WI38 (cell line): Measurements from ENCODE around the gene AP2M1.

Experiments used
- H3K4me3 ChIP-seq: 2 replicates; pipeline ENCODE4 v1.5.1; 2011; ENCODE audit warnings: low read depth, mild to moderate bottlenecking, control low read depth, low read length
- TF ChIP-seq, protein P1 (sequence below): IDR thresholded peaks from 2 replicates; pipeline ENCODE4 v1.5.1; 2012; ENCODE audit warnings: low read depth, mild to moderate bottlenecking, control low read depth, low read length

Gene AP2M1

DNA sequence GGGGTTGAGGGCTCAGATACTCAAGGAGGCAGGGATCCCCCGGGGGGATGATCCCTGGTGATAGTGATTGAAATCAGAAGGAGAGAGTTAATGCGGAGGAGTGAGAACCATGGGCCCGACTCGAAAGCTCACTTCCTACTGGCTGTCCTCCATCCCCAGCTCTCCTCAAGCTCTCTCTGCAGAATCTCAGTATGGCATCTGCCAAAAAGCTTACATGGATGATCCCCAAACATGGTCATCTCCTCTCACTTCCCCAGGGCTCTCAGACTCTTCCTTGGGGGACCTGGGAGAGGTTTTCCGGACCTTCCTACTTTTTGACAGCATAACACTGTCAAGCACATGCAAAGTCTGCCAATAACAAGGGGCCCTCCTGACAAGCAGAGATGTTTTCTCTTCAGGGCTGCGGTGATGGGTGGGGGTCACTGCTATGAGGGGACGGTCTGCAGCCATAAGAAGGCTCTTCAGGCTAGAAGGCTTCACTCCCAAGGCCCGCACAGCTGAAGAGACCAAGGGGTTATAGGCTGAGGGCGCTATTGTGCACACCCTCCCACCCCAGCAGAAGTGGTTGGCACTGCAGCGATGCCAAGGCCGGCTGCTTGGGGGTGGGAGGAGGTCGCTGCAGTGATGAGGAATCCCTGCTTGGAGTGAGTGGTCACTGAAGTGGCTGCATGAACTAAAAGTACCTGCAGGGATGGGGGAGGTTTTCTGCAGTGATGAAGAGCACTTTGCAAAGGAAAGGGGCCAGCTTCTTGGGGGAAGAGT is 53.9 kb downstream of the AP2M1 start:
- TF ChIP-seq, protein P1, sequence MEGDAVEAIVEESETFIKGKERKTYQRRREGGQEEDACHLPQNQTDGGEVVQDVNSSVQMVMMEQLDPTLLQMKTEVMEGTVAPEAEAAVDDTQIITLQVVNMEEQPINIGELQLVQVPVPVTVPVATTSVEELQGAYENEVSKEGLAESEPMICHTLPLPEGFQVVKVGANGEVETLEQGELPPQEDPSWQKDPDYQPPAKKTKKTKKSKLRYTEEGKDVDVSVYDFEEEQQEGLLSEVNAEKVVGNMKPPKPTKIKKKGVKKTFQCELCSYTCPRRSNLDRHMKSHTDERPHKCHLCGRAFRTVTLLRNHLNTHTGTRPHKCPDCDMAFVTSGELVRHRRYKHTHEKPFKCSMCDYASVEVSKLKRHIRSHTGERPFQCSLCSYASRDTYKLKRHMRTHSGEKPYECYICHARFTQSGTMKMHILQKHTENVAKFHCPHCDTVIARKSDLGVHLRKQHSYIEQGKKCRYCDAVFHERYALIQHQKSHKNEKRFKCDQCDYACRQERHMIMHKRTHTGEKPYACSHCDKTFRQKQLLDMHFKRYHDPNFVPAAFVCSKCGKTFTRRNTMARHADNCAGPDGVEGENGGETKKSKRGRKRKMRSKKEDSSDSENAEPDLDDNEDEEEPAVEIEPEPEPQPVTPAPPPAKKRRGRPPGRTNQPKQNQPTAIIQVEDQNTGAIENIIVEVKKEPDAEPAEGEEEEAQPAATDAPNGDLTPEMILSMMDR: no peak
- no peak overlapping the region for H3K4me3 ChIP-seq

DNA sequence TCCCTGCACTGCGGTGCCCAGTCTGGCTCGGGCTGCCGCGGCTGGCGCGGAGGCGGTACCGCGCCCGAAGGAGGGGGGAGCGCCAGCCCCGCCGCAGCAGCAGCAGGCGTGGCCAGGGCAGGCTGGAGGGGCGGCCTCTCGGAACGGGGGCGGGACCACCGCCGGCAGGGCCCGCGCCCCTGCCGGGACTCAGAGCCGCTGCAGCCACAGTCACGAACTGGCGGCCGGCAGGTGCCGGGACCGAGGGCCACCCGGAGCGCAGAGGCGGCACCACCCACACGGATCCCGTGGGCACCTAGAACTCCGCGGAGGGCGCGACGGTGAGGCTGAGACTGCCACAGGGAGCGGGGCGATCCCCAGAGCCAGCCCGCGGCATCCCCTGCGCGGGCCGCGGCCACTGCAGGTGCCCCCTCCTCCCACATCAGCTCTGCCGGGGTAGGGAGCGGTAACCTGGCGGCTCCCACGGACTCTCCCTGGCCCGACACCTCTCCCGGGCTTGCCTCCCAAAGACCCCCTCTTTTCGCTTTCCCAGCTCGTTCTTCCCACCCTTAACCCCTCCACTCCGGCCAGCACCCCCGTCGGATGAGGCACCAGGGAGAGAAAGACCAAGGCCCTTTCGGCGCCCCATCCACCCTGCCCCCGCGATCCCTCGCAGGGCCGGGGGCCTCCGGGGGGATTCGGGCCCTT is 54.9 kb downstream of the AP2M1 start, which contains the start of gene VWA5B2:
Gene VWA5B2, plus strand, starts transcription at position 192 of the 687 bp plus-strand sequence. CDS start 944 bp downstream, outside the sequence.
- TF ChIP-seq, protein P1: 0 out of 2 replicates have a peak, but pooled peaks have one; percentile 5
- H3K4me3 ChIP-seq: peak within 1 kb of the TSS; percentile 39

DNA sequence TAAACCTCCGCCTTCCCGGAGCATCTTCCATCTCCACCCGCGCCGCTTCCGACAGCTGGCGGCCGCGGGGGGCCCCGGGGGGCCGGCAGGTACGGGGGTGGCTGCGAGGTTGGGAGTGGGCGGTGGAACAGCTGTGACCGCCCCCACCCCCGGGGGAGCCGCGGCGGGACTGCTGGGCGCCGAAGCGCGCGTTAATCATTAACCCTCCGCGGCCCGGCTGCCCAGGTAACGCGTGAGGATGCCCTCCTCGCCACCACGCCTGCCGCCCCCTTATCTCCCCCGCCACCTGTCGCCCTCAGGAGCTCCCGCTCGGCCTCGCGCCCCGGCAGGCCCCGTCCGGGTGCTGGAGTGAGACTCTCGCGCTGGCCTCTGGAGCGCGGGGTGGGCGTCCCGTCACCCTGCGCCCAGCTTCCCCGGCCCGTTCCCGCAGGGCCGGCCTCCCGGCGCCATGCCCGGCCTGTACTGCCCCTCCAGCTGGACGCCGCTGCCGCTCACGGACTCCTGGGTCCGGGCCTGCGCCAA is 55.5 kb downstream of the AP2M1 start:
- H3K4me3 ChIP-seq: no peak overlapping the region

DNA sequence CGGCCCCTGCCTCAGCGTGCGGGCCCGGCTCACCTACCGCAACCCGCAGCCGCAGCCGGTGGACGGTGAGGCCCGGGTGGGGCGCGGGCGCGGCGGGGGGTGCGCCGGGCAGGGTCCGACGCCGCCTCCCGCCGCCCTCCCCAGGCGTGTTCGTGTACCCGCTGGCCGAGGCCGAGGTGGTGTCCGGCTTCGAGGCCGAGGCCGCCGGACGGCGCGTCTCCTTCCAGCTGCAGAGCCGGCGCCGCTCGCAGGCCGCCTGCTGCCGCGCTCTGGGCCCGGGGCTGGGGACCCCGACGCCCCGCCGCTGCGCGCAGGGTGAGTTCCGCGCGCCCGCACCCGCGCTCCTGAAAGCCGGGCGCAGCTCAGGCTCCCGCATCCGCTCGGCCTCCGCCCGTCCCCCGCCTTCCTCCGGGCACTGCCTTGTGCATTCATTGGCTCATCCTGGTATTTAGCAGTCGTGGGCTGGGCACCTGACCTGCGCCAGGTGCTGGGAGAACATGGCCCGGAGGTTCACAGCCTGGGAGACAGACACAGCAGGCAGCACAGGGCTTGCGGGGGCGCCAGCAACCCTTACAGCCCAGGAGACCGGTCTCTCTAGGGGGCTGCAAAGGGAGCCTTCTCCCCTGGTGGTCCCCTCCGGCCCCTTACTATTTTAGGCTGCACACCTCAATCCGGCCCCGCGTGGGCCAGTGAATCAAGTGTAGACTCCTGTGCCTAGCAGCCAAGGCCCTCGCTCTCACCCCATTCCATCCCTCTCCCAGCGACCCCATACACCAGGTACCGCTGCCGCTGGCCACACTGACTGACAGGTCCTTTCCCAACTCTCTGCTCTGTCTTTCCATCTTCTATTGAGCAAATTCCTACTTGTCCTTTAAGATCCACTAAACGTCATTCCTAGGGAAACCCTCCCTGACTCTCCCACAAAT is 56.2 kb downstream of the AP2M1 start:
- TF ChIP-seq, protein P1: no peak
- no peak overlapping the region for H3K4me3 ChIP-seq

More for the DNA sequence above, 55.5 kb downstream of the AP2M1 start:
- TF ChIP-seq, protein P1: no peak

DNA sequence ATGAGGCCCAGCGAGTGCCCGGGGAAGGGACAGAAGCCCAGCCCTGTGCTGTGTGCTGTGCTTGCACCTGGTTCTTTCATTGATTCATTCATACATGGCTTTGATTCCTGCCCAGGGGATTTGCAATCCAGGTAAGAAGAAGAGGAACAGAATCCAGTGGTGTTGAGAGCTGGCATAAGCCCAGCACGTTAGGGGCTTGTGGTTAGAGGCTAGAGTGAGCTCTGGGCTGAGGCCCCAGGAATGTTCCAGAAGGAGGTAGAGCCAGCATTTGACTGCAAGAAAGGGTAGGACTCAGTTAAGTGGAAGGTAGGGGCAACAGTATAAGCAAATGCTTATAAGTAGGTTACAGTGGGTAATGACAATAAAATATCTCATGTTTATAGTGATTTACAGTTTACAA is 57.0 kb downstream of the AP2M1 start:
- H3K4me3 ChIP-seq: no peak overlapping the region
- TF ChIP-seq, protein P1: no peak

DNA sequence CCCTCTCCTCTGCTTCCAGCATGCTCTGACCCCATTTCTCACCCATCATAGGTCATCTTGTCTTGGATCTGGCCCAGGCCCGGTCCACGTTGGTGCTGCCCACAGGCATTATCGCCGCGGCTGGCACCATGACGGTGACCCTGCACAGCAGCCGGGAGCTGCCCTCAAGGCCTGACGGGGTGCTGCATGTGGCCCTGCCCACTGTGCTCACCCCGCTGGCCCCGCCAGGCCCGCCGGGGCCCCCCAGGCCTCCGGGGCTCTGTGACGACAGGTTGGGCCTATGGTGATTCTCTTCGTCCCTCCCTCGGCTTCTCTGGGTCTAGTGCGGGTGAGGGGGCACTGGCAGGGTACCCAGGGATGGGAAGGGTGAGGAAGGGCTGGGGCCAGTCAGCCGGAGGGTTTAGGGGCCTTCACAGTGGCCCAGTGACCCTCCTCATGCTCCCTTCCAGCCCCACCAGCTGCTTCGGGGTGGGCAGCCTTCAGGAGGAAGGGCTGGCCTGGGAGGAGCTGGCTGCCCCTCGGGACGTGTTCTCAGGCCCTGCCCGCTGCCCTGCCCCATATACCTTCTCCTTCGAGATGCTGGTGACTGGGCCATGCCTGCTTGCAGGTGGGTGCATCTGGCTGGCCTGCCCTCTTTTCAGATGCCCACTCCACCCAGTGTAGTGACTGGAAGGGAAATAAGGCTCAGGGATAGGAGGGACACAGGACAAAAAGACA is 58.6 kb downstream of the AP2M1 start:
- H3K4me3 ChIP-seq: no peak overlapping the region
- TF ChIP-seq, protein P1: no peak
